Left lung (tissue), 10 donors: ENCODE measurements around the gene GCNT2. TPM values are rescaled to one million over a fixed set of nuclear protein-coding genes. Genes with fewer than 3 reads are reported as not detected.

Source experiments
- ATAC-seq: fragments of 200-7000 bp; cut with Tn5 transposase; one replicate; pipeline ENCODE4 v1.9.1; 2020; ENCODE audit warnings: moderate library complexity
- DNase-seq, 4 donors: peaks; one replicate each; pipeline ENCODE4 v3.0.0-alpha.2; 2013 to 2020
- H3K27ac ChIP-seq, 2 donors: fragments of 200-600 bp; sonication (generic) in 1 of 2; one replicate each; pipeline versions ENCODE4 v1.5.0 to v1.8.0; 2020 to 2021
- H3K27me3 ChIP-seq, 2 donors: fragments of 200-600 bp; sonication (generic) in 1 of 2; one replicate each; pipeline versions ENCODE4 v1.5.0 to v1.8.0; 2020 to 2021
- H3K36me3 ChIP-seq, 2 donors: fragments of 200-600 bp; sonication (generic) in 1 of 2; one replicate each; pipeline versions ENCODE4 v1.5.0 to v1.8.0; 2020 to 2021
- H3K4me1 ChIP-seq, 2 donors: fragments of 200-600 bp; one replicate each; pipeline ENCODE4 v1.8.0; 2021
- H3K4me3 ChIP-seq, 2 donors: fragments of 200-600 bp; sonication (generic) in 1 of 2; one replicate each; pipeline versions ENCODE4 v1.5.0 to v1.8.0; 2020 to 2021; ENCODE audit warnings: mild to moderate bottlenecking in 1 of 2
- H3K9me3 ChIP-seq, 2 donors: fragments of 200-600 bp; sonication (generic) in 1 of 2; one replicate each; pipeline versions ENCODE4 v1.5.0 to v1.8.0; 2020 to 2021
- intact Hi-C, 2 donors: fragments of 100-400 bp; cut with DNase I; formaldehyde crosslinking; loops; one replicate each; pipeline versions ENCODE4 v1.11.2 to v1.14.2; 2022
- polyA plus RNA-seq, 6 donors: library from polyadenylated mRNA; unstranded; fragments of 120-200 nt; gene quantifications; one replicate each; pipeline ENCODE4 v1.2.1, GENCODE V29; 2013; ENCODE audit not compliant: insufficient read length in 6 of 6
- total RNA-seq, 2 donors: library from RNA; stranded (reverse); fragmentation: NEBNext Ultra II Directional; extraction: Animal tissue kit (Norgen Biotek cat#: 25700); gene quantifications; one replicate each; pipeline ENCODE4 v1.2.1, GENCODE V29; 2021
- TF ChIP-seq, protein P1 (sequence below), 2 donors: fragments of 200-600 bp; sonication (generic) in 1 of 2; IDR thresholded peaks; one replicate each; pipeline versions ENCODE4 v1.5.0 to v1.8.0; 2021; ENCODE audit warnings: antibody characterized with exemption in 2 of 2
- donor health status: DM: no; HTN: yes; CAD: no.
- donor health status: DM: no; HTN: no; CAD: no.

The GCNT2 gene
- total and polyA plus RNA-seq, 8 donors, result 14.7 to 32.3 (median 18.0) TPM

- intact Hi-C loops, result loop anchor here in 1 of 2 donors (10.0 kb wide), 1 partner anchor 325 kb away; no protein-coding TSS in a partner anchor
- Histone ChIP-seq H3K36me3 (no peaks in the 10 kb centered on the region), H3K27ac (no peak overlapping the region), H3K27me3 (peaks cover 0 to 4% of the 10 kb centered on the region in 2 donors), H3K9me3 (no peaks in the 10 kb centered on the region), H3K4me1 (no peaks in the 10 kb centered on the region), H3K4me3 (no peak overlapping the region)
- DNase-seq, result no peak
- ATAC-seq, result no peak
- TF ChIP-seq, protein P1, sequence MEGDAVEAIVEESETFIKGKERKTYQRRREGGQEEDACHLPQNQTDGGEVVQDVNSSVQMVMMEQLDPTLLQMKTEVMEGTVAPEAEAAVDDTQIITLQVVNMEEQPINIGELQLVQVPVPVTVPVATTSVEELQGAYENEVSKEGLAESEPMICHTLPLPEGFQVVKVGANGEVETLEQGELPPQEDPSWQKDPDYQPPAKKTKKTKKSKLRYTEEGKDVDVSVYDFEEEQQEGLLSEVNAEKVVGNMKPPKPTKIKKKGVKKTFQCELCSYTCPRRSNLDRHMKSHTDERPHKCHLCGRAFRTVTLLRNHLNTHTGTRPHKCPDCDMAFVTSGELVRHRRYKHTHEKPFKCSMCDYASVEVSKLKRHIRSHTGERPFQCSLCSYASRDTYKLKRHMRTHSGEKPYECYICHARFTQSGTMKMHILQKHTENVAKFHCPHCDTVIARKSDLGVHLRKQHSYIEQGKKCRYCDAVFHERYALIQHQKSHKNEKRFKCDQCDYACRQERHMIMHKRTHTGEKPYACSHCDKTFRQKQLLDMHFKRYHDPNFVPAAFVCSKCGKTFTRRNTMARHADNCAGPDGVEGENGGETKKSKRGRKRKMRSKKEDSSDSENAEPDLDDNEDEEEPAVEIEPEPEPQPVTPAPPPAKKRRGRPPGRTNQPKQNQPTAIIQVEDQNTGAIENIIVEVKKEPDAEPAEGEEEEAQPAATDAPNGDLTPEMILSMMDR (IDR thresholded peaks at IDR 0.05), result no peak
These were observed 41.0 kb upstream of the GCNT2 start for GRCh38 chr6:10479939-10480700.

GRCh38 chr6:10481101-10481500 lies 40.0 kb upstream of the GCNT2 start:
- Histone ChIP-seq H3K36me3 (no peaks in the 10 kb centered on the region), H3K9me3 (no peaks in the 10 kb centered on the region), H3K27me3 (peaks cover 0 to 9% of the 10 kb centered on the region in 2 donors), H3K4me1 (no peaks in the 10 kb centered on the region), H3K4me3 (no peak overlapping the region), H3K27ac (no peak overlapping the region)
- DNase-seq (no peak), ATAC-seq (no peak)
- TF ChIP-seq, protein P1 (IDR thresholded peaks at IDR 0.05), result no peak
- intact Hi-C loops, result loop anchor here in 1 of 2 donors (10.0 kb wide), 1 partner anchor 324 kb away; no protein-coding TSS in a partner anchor

DNA sequence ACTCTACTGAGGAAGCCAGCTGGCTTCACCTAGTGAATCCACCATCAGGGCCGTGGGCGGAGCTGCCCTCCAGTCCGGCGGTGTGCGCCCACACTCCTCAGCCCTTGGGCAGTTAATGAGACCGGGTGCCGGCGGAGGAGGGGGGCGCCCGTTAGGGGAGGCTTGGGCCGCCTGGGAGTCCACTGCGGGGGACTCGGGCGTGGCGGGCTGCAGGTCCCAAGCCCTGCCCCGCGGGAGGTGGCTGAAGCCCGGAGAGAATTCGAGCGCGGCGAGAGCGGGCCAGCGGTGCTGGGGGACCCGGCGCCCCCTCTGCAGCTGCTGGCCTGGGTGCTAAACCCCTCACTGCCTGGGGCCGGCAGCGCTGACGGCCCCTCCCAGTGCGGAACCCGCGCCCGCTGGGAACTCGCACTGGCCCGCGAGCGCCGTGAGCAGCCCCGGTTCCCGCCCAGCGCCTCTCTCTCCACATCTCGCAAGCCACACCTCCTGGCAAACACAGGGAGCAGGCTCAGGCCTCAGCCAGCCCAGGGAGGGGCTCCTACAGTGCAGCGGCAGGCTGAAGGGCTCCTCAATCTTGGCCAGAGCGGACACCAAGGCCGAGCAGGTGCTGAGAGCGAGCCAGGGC lies 38.4 kb upstream of the GCNT2 start:
- intact Hi-C loops, result loop anchor here in 1 of 2 donors (10.0 kb wide), 1 partner anchor 322 kb away; no protein-coding TSS in a partner anchor
- TF ChIP-seq, protein P1 (IDR thresholded peaks at IDR 0.05), result no peak
- Histone ChIP-seq H3K27ac (no peak overlapping the region), H3K9me3 (no peaks in the 10 kb centered on the region), H3K4me1 (no peaks in the 10 kb centered on the region), H3K27me3 (peaks cover 0 to 22% of the 10 kb centered on the region in 2 donors), H3K36me3 (no peaks in the 10 kb centered on the region), H3K4me3 (no peak overlapping the region)
- no peak for ATAC-seq
- no peak for DNase-seq

GRCh38 chr6:10484912-10485311 lies 36.2 kb upstream of the GCNT2 start:
- intact Hi-C loops, result loop anchor here in 1 of 2 donors (10.0 kb wide), 1 partner anchor 320 kb away; no protein-coding TSS in a partner anchor
- TF ChIP-seq, protein P1 (IDR thresholded peaks at IDR 0.05), result no peak
- Histone ChIP-seq H3K4me1 (no peaks in the 10 kb centered on the region), H3K27ac (no peak overlapping the region), H3K9me3 (no peaks in the 10 kb centered on the region), H3K4me3 (no peak overlapping the region), H3K36me3 (no peaks in the 10 kb centered on the region), H3K27me3 (peaks cover 0 to 41% of the 10 kb centered on the region in 2 donors)
- ATAC-seq, result no peak
- DNase-seq, result no peak

DNA sequence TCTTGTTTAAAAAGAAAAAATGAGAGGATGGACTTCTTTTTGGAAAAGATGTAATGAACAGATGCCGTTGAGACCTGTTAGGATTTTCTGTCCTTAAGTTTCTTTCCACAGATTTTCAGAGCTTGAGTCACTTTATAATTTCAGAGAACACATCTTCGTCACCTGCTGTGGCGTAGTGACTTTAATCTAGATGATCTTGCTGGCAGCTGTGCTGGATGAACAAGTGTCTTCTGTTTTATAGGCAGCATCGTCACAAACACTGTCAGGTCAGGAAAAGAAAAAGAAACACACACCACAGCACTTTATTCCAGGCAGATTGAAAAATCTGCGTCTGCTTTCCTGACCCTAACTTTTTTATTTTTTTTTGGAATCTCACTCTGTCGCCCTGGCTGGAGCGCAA lies 35.7 kb upstream of the GCNT2 start:
- ATAC-seq, result no peak

More for the DNA sequence above, 35.7 kb upstream of the GCNT2 start:
- Histone ChIP-seq H3K9me3 (no peaks in the 10 kb centered on the region), H3K4me3 (no peak overlapping the region), H3K27ac (no peak overlapping the region), H3K36me3 (no peaks in the 10 kb centered on the region), H3K4me1 (no peaks in the 10 kb centered on the region), H3K27me3 (peaks cover 0 to 44% of the 10 kb centered on the region in 2 donors)
- intact Hi-C loops, result loop anchor here in 1 of 2 donors (10.0 kb wide), 1 partner anchor 319 kb away; no protein-coding TSS in a partner anchor
- DNase-seq, result no peak
- TF ChIP-seq, protein P1 (IDR thresholded peaks at IDR 0.05), result no peak
